Fibroblast of the conjunctiva (primary cell): Measurements from ENCODE around the gene MOV10.
A peak's percentile ranks its signal among the peaks of the same experiment; 100 is the strongest.
"Not testable (repeated sequence)": the region's sequence is repeated elsewhere in the genome, so short reads cannot be mapped to it uniquely, and the experiment has no call there.

Source experiments
- DNase-seq: peaks from one replicate; pipeline ENCODE4 v3.0.0-alpha.2; 2010; ENCODE audit warnings: low read depth

Gene MOV10

GRCh38 chr1:112674440-112674985 is at the start of gene MOV10:
Gene MOV10 (plus strand): TSS chr1:112674659. CDS start chr1:112674913, 254 bp downstream.
- peak; percentile 66 for DNase-seq

DNA sequence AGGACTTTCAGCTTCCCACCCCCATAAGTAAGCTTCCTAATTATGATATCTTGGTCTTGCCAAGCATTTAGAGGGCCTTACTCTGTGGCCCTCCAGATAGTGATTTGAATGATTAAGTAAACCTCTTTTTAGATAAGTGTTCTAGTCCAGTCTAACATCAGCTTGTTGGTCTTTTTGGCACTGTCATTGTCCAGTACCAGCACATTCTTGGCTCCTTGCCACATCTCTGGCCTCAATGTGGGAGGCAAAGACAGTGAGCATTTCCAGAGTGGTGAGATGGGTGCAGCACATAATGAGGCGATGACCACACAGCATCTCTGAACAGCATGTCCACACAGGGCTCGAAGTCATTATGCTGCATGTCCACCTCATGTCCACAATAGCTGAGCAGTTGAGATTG is 48.8 kb upstream of the MOV10 start:
- DNase-seq = no peak

- DNase-seq = no peak
These were observed 48.3 kb upstream of the MOV10 start for GRCh38 chr1:112626193-112626592.

GRCh38 chr1:112626887-112627286 is 47.6 kb upstream of the MOV10 start:
- DNase-seq = no peak

DNA sequence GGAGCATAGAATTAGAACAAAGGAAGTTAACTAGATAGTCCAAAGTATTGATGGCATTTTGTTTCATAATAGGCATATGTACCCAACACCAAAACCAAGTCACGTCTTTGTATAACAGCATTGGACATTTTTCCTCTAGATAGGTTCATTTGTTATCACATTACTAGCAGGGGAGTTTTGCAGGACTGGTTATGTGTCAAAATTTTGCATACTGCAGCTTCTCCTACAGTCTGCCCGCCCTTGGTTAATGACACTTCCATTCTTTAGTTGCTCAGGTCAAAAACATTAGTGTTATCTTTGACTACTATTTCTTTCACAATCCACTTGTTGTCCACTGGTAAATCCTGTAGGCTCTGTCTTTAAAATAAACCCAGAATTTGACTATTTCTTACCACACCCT is 45.9 kb upstream of the MOV10 start:
- no peak for DNase-seq

- DNase-seq = no peak
These were observed 45.2 kb upstream of the MOV10 start for GRCh38 chr1:112629256-112629655.

- no peak for DNase-seq
These were observed 40.8 kb upstream of the MOV10 start for GRCh38 chr1:112633628-112634027.

DNA sequence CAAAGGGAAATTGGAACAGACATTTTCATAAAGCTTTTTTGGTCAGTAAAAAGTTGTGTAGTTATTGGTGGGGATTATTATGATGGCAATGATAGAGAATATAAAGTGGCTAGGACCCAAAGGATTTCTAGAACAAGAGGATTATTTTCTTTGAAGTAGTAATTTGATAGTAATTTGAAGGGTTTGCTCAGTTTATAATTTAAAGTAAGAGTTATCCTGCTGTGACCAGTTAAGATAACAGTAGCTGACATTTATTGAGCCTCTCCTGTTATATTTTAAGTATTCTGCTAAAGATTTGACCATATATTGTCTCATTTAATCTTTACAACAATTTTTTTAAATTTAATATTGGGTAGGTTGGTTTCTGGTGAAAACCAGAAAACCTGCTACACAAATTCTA is 40.1 kb upstream of the MOV10 start:
- no peak for DNase-seq

DNA sequence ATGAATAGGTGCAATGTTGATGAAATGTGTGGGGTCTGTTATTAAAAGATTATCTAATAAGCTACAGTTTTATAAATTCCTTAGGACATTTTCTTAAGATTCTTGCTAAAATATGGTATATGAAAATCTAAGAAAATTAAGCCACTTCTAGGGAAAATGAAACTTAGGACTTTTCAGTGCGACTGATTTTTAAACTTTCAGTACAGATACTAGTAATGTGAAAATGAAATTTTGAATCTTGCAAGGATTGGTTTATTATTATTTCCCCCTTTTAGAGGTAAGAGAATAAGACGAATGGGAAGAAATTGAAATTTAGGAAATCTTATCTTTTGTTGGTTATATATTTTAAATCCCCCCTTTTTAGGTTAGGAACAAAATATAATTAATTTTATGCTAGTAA is 38.4 kb upstream of the MOV10 start:
- no peak for DNase-seq

GRCh38 chr1:112636597-112637253 is 37.7 kb upstream of the MOV10 start:
- DNase-seq = no peak

DNA sequence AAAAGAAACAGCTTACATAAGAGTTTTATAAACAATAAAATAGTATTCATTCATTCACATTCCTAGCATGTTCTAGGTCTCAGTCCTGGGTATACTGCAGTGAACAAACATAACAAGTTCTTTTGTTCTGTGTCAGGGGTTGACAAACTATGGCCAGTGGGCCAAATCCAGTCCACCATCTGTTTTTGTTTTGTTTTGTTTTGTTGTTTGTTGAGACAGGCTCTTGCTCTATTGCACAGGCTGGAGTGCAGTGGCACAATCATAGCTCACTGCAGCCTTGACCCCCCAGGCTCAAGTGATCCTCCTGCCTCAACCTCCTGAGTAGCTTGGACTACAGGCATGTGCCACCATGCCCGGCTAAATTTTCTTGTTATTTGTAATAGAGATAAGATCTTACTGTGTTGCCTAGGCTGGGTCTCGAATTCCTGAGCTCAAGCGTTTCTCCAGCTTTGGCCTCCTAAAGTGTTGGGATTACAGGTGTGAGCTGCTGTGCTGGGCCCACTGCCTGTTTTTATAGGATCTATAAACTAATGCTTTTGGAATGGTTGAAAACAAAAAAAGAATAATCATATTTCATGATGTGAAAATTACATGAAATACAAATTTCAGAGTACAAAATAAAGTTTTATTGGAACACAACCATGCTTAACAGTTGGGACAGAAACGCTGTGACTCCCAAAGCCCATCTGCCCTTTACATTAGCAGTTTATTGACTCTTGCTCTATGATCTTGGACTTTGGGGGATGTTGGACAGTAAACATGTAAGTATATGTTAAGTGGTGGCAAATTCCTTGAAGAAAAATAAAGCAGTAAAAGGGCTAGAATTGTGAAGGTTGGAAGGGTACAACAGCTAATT is 37.0 kb upstream of the MOV10 start:
- peak; percentile 16 for DNase-seq

- no peak for DNase-seq
These were observed 36.4 kb upstream of the MOV10 start for GRCh38 chr1:112638110-112638428.

- DNase-seq = not testable (repeated sequence)
These were observed 34.0 kb upstream of the MOV10 start for GRCh38 chr1:112640437-112640836.

- DNase-seq = no peak
These were observed 31.4 kb upstream of the MOV10 start for GRCh38 chr1:112643080-112643479.

- no peak for DNase-seq
These were observed 28.2 kb upstream of the MOV10 start for GRCh38 chr1:112646225-112646624.

GRCh38 chr1:112651205-112651604 is 23.3 kb upstream of the MOV10 start:
- DNase-seq = no peak

- no peak for DNase-seq
These were observed 8.6 kb upstream of the MOV10 start for GRCh38 chr1:112665857-112666256.

DNA sequence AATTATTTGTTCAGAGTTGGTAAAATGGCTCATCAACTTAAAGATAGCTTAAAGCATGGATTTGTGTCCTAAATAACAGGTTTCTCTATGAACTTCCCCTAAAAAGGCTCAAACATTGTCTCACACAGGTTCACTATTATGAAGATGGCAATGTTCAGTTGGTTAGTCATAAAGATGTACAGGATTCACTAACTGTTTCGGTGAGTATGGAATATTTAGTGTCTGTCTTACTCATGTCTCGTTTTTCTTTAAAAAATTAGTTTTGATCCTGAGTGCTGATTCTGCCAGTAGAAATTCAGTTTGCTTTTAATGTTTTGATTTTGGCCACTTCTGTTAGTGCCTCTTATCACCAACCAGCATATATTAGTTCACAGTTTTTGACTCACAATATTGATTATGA is 7.5 kb upstream of the MOV10 start:
- DNase-seq = no peak

DNA sequence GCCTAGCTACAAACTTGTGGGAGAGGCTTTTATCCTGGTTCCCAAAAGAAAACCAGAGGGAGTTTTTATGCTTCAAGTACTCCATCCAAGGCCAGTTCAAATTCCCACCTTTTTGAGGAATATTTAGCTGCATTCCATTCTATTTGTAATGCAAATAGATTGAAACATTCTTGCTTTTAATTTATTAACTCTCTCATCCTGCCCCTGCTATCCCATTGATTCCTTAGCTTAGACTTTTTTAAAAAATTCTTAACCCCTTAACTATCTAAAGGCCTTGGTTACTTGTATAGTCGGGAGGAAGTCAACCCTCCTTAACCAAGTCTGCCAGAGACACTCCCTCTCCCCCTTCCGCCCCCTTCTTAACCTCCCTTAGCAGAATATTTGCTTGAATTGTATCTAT is 2.5 kb upstream of the MOV10 start:
- DNase-seq = no peak

GRCh38 chr1:112672842-112673241 is 1.6 kb upstream of the MOV10 start:
- no peak for DNase-seq

DNA sequence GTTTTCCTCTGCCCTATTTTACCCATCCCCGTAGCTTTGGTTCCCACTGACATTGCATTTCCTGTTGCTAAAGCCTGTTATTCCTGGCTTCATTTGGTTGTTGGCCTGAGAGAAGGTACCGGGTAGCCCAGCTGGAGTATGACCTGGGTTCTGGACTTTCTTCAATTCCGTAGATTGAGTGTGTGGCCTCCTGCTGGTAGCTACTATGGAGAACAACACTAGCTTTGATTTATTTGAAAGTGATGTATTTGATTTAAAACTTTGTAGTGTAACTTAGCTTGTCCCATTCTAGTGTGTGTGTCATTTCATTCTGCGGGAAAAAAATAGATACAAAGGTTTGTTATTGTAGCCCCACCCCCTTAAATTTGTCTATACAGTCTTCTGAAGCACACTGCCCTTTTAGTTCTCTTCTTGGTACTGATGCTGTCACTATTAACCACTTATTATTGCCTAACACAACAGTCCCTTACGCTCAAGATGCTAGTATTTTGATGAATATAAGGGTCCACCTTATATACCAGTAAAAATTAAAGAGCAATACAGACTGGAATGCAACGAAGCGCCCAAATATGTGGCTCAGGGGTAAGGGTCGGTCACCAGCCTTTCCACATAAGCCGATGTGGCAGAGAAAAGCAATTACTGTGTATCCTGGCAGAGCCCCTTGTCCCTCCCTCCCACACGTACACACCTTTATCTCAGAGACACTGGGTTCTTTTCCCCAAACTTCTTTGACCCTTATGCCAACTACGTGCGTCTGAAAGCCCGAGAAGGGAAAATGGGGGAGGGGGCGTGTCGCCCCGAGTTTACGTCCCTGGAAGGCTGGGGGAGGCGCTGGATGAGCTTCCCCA is 643 bp upstream of the MOV10 start:
- peak; percentile 58 for DNase-seq

GRCh38 chr1:112674986-112675727 is 698 bp downstream of the MOV10 start:
- no peak for DNase-seq
